ENCODE measurements around the gene CD96.
"Not testable (repeated sequence)": the region's sequence is repeated elsewhere in the genome, so short reads cannot be mapped to it uniquely, and the experiment has no call there.

Gene CD96

DNA sequence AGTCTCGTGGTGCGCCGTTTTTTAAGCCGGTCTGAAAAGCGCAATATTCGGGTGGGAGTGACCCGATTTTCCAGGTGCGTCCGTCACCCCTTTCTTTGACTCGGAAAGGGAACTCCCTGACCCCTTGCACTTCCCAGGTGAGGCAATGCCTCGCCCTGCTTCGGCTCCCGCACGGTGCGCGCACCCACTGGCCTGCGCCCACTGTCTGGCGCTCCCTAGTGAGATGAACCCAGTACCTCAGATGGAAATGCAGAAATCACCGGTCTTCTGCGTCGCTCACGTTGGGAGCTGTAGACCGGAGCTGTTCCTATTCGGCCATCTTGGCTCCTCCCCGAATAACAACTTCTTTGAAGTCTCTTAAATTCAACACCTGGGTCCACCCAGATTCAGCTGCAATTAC is 19.9 kb downstream of the CD96 start:
- not testable (repeated sequence) for FAIRE-seq

DNA sequence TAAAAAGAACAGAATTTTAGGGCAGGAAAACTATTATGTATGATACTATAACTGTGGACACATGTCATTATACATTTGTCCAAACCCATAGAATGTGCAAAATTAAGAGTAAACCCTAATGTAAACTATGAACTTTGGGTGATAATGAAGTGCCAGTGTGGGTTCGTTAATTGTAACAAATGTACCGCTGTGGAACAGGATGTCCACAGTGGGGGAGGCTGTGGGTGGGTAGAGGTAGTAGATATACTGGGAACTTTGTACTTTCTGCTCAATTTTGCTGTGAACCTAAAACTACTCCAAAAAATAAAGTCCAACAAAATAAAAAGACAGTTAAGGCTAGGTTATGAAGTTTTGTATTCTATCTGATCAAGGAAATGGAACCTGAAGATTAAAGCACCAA is 24.8 kb downstream of the CD96 start:
- FAIRE-seq = no peak

DNA sequence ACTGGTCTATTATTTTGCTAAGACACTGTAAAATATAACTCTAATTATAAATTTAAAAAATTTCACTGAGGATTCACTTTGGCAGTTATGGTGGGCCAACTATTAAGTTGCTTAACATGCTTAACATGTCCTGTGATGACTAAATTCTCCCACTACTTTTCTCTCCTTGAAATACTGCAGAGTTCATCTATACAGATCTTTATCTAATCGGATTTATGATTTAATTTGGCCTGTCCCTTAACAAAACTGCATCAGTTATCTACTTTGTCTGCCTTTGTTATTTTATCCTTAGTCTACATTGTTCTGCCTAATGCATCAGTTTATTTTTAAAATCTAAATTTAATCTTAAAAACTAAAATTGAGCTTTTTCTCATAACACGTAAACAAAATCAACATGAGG is 26.4 kb downstream of the CD96 start:
- no peak for FAIRE-seq

GRCh38 chr3:111568911-111569310 is 26.9 kb downstream of the CD96 start:
- FAIRE-seq = no peak

- FAIRE-seq = no peak
Measured at GRCh38 chr3:111570404-111571030, 28.5 kb downstream of the CD96 start.

DNA sequence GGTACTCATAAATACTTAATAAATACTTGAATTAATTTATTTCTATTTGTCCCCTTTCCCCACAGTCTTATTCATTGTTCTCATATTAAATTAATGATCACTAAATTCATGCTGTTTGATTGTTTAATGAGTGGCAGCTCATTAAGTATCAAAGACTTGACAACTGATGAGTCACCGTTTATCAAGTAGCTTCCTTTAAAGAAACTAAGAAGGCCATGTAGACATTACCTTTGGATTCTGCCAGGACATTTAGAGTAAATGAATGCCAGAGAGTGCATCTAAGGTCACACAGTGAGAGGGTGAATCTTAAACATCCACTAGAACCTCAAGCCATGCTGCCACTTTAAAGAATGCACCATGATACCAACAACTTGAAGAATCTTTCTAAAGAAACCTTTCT is 29.3 kb downstream of the CD96 start:
- no peak for FAIRE-seq

- FAIRE-seq = no peak
Measured at GRCh38 chr3:111571907-111572460, 30.0 kb downstream of the CD96 start.

- no peak for FAIRE-seq
Measured at GRCh38 chr3:111577113-111577512, 35.1 kb downstream of the CD96 start.

GRCh38 chr3:111577798-111578685 is 36.0 kb downstream of the CD96 start:
- no peak for FAIRE-seq

DNA sequence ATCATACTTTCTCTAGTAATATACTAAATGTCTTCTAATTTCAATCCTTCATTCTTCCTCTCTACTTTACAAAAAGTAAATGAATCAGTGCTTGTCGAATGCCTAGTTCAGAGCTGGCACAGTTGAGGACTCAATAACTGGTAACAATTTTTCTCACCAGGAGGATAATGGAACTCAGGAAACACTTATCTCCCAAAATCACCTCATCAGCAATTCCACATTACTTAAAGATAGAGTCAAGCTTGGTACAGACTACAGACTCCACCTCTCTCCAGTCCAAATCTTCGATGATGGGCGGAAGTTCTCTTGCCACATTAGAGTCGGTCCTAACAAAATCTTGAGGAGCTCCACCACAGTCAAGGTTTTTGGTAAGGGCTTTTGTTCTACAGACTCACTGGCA is 36.9 kb downstream of the CD96 start:
- no peak for FAIRE-seq

- no peak for FAIRE-seq
Measured at GRCh38 chr3:111579495-111579894, 37.5 kb downstream of the CD96 start.

DNA sequence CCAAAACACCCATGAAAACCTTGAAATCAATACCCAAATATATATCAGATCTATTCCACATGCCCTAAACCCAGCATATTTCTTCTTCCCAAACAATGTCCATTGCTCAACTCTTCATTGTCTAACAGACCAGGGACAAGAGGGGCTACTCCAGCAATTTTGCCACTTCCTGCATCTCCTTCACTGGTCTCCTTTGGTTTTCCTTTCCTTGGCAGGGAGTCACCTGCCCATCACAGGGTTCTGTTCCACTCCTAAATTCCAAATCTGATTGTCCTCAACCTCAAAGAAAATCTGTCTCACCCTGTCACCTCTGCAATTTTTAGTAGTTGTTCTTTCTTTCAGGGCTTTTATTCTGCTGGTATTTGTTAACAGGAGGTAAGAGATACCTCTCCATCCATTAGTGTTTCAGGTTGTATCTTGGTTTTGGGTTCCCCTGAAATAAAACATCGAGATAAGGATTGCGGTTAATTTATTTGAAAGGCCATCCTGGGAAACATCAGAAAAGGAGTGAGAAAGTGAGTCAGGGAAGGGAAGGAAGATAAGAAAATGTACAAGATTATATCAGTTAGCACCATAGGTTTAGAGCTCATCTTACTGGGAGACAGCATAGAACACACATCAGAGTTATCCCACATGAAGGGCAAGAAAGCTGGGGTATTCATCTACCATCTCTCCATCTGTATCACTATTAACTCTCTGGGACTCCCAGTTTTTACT is 39.6 kb downstream of the CD96 start:
- FAIRE-seq = no peak

- no peak for FAIRE-seq
Measured at GRCh38 chr3:111582120-111582474, 40.1 kb downstream of the CD96 start.

DNA sequence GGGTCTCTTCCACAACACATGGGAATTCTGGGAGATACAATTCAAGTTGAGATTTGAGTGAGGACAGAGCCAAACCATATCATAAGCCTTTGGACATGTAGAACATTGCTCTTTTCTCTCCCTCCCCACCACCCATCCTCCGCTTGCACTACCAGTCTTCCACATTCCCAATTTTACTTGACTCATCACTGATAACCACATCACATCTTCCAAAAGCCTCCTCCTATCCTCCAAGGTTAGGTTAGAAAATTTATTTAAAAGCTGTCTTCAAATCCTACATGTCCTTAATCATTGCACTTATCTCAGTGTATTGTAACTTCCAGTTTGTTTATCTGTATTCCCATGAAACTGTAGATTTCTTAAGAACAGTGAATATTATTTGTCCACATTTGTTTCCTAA is 42.7 kb downstream of the CD96 start:
- no peak for FAIRE-seq

DNA sequence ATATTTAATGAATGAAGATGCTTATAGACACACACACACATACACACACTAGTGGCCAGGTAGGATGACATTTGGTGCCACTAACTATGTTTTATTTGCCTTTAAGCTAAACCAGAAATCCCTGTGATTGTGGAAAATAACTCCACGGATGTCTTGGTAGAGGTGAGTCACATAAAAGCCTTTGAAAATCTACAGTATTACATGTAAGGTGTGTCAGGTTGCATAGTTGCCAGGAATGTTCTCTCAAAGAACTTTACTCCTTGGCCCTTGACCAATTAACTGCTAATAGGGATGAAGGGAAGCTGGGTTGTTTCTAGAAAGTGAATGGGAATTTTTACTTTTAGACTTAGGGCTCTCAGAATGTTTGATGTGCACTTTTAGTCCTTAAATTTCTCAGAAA is 43.2 kb downstream of the CD96 start:
- no peak for FAIRE-seq

DNA sequence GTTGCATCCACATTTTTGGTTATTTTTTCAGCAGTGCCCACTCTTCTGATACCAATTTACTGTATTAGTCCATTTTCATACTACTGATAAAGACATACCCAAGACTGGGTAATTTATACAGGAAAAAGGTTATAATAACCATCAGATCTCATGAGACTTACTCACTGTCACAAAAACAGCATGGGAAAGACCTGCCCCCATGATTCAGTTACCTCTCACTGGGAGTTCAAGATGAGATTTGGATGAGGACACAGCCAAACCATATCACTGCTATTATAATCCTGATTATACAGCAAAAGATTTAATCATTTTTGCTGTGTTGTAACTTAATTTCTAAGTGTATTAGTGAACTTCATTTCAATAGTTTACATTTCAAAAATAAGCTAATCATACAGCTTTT is 46.5 kb downstream of the CD96 start:
- no peak for FAIRE-seq

DNA sequence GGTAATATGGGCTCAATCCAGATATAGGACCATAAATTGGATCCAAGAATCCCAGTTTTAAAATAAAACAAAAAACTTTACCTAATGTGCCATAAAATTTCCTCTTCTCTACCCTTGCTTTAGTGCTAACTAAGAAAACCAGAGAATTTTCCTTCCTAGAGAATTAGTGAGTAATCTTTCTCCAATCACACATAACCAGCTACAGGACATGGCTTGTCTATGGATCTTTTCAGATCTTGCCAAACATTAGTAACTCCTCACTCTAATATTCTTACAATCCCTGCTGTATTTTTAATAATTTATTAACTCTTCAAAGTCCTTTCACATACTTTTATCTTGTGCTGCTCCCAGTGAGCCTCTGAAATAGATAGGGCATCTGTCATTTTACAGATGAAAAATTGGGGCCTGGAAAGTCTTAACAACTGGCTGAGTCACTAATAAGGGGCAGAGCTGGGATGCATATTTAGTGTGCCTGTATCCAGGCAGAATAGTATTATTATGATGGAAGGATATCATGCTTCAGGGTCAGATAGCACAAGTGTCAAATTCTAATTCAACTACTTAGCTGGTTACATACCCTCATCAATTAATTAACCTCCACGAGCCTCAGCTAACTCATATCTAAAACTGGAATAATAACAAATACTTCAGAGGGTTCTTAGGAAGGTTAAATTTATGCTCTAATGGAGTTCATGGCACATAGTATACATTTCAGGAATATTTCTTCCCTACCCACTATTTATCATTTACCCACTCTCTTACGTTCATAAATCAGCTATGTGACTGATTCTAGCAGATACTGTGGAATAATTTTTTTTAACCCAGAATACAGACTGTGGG is 47.5 kb downstream of the CD96 start:
- FAIRE-seq = no peak

GRCh38 chr3:111590143-111590491 is 48.1 kb downstream of the CD96 start:
- FAIRE-seq = no peak

GRCh38 chr3:111591555-111591954 is 49.6 kb downstream of the CD96 start:
- FAIRE-seq = no peak

DNA sequence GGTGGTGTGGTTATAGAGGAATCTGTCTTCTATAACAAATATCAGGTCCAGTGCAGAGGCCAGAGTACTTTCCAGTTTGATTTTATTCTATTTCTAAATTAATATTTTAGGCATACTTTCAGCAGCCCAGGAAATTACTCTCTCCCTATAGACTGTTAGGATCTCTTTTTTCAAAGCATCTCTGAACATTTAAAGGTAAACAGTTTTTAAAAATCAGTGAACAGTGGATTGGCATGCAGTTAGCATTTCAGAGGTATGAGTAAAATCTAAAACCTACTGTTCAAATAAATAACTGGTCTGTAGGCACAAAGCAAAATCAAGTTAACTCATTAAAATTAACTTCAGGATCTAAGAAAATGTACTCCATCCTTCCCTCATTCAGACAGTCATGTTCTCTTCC is 50.1 kb downstream of the CD96 start:
- no peak for FAIRE-seq

DNA sequence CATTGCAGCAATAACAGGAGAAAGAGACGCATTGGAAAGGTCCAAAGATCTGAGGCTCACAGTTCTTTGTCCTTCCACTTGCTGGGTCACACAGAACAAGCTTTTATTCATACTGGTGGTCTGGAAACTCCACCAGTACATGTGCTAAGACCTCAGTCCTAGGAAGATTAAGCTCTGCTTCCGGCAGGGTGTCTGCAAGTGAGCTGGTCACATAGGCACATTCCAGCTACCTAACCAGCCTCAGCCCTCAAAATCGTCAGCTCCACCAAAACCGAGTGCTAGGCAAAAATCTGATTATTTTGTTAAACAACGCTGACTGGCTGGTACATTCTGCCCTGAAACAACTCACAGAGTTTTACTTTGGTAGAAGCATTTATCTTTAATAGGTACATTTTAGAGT is 50.9 kb downstream of the CD96 start:
- no peak for FAIRE-seq

GRCh38 chr3:111593666-111594065 is 51.7 kb downstream of the CD96 start:
- FAIRE-seq = no peak

DNA sequence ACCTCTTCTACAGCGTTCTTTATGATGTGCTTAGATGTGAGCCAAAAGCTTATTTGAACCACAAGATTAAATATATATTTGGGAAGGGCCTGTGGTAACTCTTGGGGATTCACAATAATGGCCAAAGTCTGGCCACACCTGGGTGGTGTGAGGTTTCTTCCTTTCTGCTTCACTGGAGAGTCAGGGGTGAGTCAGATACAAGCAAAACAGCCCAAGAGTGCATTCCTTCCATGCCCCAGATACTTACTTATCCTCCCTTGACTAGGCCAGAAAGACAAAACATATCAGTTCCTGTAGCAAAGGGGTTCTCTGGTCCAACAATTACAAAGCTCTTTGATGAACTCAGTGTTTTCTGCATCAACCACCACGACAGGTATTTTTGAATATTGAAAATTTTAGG is 52.2 kb downstream of the CD96 start:
- no peak for FAIRE-seq
